Measurements from ENCODE around the gene PYY.
"Not testable (repeated sequence)": the region's sequence is repeated elsewhere in the genome, so short reads cannot be mapped to it uniquely, and the experiment has no call there.

Gene PYY

GRCh38 chr17:43953746-43954145, at the start of gene PYY:
Gene PYY, minus strand, starts transcription at chr17:43953940. Its CDS starts 457 bp downstream, at chr17:43953483.
- no peak for DNase-seq

DNA sequence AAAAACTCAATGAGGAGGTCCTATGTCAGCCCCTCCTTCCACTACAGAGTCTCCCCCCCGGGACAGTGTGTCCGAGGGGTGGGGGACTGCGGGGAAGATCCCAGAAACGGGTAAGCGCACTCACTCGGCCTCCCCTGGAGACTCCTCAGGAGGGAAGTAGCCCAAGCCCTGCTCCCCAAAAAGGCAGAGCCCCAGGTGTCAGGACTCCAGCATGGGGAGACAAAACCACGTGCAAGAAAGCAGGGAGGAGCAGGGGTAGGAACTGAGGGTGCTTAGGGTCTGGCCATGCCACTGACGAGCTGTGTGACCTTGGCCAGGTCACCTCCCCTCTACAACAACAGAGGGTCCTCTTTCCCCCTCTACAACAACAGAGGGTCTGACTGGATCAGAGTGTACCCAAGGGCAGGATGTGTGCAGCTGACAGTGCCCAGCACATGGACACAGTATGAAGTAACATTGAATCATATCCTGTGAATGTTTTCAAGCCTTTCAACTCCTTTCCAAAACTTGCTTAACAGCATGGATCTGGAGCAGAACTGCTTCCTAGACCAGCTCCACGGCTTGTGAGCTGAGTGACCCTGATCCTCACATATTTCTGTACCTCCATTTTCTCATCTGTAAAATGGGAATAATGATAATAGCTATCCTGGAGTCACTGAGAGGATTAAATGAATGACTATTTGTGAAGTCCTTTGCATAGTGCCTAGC, 48.6 kb upstream of the PYY start:
- DNase-seq, result no peak

DNA sequence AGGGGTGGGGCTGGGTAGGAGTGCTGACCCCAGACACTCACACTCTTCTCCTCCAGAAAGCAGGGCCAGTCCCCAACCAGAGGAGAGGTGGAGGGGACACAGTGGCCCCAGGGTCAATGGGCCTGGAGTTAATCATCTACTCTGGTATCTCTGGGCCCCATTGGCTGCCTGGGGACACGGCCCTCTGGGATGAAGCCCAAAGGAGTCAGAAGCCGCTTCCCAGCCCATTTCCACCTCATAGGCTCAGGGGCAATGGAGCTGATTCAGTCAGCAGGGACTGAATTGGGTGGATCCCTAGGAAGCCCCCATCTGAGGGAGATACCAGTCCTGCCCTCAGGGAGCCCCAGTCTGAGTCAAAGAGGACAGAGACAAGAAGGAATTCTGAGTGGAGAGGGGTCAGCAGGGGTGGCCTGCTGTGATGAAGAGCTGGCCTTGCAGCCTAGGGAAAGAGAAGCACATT, 47.8 kb upstream of the PYY start:
- no peak for DNase-seq

- DNase-seq, result no peak
Observed at GRCh38 chr17:44000871-44001460, 47.2 kb upstream of the PYY start.

GRCh38 chr17:44000141-44000860, 46.6 kb upstream of the PYY start:
- no peak for DNase-seq

- no peak for DNase-seq
Observed at GRCh38 chr17:43999024-43999423, 45.3 kb upstream of the PYY start.

DNA sequence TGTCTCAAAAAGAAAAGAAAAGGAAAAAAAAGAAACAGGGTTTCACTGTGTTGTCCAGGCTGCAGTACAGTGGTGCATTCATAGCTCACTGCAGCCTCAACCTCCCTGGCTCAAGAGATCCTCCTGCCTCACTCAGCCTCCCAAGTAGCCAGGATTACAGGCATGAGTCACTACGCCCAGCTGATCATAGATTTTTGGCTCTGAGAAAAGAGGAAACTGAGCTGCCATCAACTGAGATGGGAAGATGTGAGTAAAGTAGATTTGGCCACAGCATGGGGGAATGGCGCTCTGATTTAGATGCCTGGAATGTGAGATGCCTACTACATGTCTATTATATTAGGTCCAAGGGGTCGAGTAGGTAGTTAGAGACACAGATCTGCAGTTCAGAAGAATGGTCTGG, 44.8 kb upstream of the PYY start:
- DNase-seq, result no peak

GRCh38 chr17:43997180-43997579, 43.4 kb upstream of the PYY start:
- DNase-seq, result not testable (repeated sequence)

GRCh38 chr17:43995150-43995471, 41.4 kb upstream of the PYY start:
- DNase-seq, result no peak

DNA sequence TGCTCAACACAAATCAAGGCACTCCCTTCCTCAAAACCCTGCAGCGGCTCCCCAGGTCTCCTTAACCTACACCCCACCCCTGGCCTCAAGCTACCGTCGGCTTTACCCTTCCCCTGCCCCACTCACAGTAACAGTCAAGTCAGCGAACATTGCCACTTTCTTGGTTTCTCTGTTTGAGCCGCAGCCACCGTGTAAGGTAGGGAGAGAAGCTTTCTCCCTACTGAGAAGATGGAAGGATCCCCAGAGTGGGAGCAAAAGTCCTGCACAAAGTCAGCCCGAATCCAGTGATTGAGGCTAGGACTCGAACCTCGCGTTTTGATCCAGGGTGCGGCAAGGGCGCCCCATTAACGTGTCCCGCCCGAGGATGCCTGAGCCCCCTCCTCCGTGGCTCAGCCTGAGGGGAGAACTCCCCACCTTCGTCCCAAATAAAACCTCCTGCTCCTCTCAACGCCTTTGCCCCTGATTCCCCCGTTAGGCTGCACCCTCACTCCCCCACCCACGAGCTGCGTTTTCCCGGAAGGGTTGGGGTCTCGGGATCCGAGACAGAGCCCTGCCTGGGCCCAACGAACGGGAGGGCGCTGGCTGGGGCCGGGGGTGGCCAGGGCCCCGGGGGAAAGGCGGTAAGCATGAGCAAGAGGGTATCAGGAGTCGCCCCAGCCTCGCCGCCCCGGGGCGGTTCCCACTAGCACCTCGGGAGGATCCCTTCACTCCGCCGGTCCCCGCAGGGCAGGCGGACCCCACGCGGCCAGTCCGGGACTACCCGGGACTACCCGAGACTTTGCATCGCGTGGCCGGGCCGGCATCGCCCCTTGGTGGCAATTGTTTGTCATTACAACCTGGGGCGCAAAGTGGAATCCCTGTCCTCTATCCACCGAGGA, 40.8 kb upstream of the PYY start:
- peak; percentile 73 to 78 for DNase-seq

DNA sequence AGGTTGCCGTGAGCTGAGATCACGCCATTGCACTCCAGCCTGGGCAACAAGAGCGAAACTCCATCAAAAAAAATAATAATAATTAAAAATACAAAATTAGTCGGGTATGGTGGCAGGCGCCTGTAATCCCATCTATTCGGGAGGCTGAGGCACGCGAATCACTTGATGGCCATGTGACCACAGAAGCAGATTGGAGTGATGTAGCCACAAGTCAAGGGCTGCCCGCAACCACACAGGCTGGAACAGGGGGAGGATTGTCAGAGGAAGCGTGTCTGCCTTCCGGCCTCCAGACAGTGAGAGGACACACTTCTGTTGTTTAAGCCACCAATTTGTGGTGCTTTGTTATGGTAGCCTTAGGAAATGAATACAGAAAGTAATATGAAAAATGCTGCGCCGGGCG, 38.9 kb upstream of the PYY start:
- DNase-seq, result no peak

- no peak for DNase-seq
Observed at GRCh38 chr17:43988301-43988700, 34.6 kb upstream of the PYY start.

GRCh38 chr17:43987131-43988021, 33.6 kb upstream of the PYY start:
- no peak for DNase-seq

- DNase-seq, result no peak
Observed at GRCh38 chr17:43986225-43986981, 32.7 kb upstream of the PYY start.

- no peak for DNase-seq
Observed at GRCh38 chr17:43984521-43984920, 30.8 kb upstream of the PYY start.

- peak in 1 of 2 experiments; percentile 11 for DNase-seq
Observed at GRCh38 chr17:43983515-43984411, 30.0 kb upstream of the PYY start.

DNA sequence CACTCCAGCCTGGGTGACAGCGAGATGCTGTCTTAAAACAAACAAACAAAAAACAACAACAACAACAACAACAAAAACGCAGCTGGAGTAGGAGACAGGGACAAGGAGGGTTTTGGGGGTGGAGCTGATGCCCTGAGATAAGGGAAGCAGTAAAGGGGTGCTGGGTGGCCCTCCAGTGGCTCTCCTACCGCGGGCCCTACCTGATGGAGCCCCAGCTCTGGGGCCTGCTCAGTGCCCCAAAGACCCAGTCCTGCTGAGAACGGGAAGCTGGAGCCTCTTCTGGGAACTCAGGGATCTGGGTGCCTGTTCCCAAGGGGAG, 29.4 kb upstream of the PYY start:
- no peak for DNase-seq

GRCh38 chr17:43982171-43982570, 28.4 kb upstream of the PYY start:
- DNase-seq, result no peak

- no peak for DNase-seq
Observed at GRCh38 chr17:43979671-43980070, 25.9 kb upstream of the PYY start.

DNA sequence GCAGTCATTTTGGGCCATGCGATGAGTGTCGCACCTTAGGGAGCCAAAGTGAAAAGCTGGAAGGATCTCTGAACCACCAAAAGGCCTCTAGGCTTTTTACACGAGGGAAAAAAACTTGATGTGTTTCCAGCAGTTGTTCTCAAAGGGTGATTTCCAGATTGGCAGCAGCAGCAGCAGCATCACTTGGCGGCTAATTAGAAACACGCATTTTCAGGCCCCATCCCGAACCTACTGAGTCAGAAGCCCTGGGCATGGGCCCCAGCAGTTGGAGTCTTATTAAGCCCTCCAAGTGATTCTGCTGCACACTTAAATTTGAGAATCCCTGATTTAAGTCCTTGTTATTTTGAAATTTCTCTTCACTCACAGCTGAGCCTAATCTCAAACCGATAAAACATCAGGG, 25.3 kb upstream of the PYY start:
- no peak for DNase-seq

Measured in activated CD4-positive, alpha-beta T cell treated with anti-CD3 and anti-CD28 coated beads, Interleukin-2, amount 50 U/mL, for 48 hours (primary cell).